Duodenal mucosa (tissue), 2 donors: ENCODE measurements around the gene CLSTN3.
A peak's percentile ranks its signal among the peaks of the same experiment; 100 is the strongest.
"Not testable (repeated sequence)": the region's sequence is repeated elsewhere in the genome, so short reads cannot be mapped to it uniquely, and the experiment has no call there.

Experiments
- H3K27ac ChIP-seq: one replicate; pipeline ENCODE4 v1.7.0; 2013; ENCODE audit warnings: low read depth, low read length
- H3K27me3 ChIP-seq, 2 donors: one replicate each; pipeline ENCODE4 v1.7.0; 2013; ENCODE audit warnings: low read length in 2 of 2, control low read depth in 1 of 2; ENCODE audit not compliant: insufficient read depth in 2 of 2, control insufficient read depth in 1 of 2
- H3K36me3 ChIP-seq, 2 donors: one replicate each; pipeline ENCODE4 v1.7.0; 2013; ENCODE audit warnings: low read length in 2 of 2, control low read depth in 1 of 2; ENCODE audit not compliant: insufficient read depth in 2 of 2, control insufficient read depth in 1 of 2
- H3K4me1 ChIP-seq, 2 donors: one replicate each; pipeline ENCODE4 v1.7.0; 2013; ENCODE audit warnings: low read length in 2 of 2, control low read depth in 1 of 2; ENCODE audit not compliant: insufficient read depth in 2 of 2, control insufficient read depth in 1 of 2
- H3K4me3 ChIP-seq, 2 donors: one replicate each; pipeline ENCODE4 v1.7.0; 2013; ENCODE audit warnings: low read length in 2 of 2, low read depth in 1 of 2
- H3K9ac ChIP-seq, 2 donors: one replicate each; pipeline ENCODE4 v1.7.0; 2013; ENCODE audit warnings: low read length in 2 of 2, low read depth in 1 of 2
- H3K9me3 ChIP-seq, 2 donors: one replicate each; pipeline ENCODE4 v1.7.0; 2013; ENCODE audit warnings: low read length in 2 of 2, control low read depth in 1 of 2; ENCODE audit not compliant: control insufficient read depth in 1 of 2

Gene CLSTN3

DNA sequence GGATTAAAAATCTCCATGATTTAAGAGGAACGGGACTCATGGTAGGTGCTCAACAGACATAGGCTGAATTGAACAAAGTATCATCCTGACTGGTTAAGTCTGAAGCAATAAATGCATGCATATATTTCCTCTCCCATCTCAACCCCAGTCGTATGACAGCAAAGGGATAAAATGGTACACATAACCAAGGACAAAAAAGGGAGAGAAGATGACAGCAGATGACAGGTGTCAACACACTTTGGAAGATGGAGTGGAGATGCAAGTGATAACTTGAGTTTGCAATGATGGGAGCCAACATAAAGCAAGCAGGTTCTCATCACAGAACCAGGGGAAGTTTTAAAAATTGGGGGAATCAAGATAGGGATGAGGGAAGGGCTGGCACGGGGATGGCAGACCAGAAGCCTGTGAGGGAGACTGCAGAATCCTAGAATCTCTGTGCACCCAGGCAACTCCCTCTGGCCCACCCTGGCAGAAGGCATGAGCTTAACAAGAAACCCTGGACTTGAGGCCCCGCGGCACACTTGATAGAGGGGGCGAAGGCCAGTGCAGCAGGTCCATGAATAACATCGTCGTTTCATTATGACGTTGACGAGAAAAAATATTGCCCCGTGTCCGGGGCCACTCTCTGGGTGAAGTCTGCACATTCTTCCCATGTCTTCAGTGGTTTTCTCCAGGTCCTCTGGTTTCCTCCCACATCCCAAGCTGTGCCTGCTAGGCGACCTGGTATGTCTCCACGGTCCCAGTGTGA is 26.2 kb upstream of the CLSTN3 start:
- Histone ChIP-seq H3K9ac (no peak overlapping the region), H3K4me1 (peaks cover 0 to 7% of the 10 kb centered on the region in 2 donors), H3K9me3 (peaks cover 0 to 2% of the 10 kb centered on the region in 2 donors), H3K27me3 (no peaks in the 10 kb centered on the region), H3K4me3 (no peak overlapping the region), H3K27ac (no peak overlapping the region), H3K36me3 (peaks cover 0 to 13% of the 10 kb centered on the region in 2 donors)

DNA sequence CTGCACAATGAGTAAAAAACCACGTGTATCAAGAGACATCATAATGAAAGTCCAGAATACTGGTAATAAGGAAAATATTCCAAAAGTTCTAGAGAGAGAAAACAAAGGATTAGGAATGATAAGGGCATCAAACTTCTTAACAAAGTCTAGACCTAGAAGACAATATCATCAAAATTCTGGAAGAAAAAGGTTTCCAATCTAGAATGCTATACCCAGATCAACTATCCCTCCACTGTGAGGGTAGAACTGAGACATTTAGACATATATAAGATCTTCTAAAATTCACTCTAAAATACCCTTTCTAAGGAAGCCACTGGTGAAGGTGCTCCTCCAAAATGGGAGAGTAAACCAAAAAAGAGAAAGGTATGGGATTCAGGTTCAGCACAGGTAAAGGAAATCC is 24.1 kb upstream of the CLSTN3 start:
- H3K4me3 ChIP-seq: no peak overlapping the region
- H3K27ac ChIP-seq: no peak overlapping the region
- peaks cover 6 to 14% of the 10 kb centered on the region in 2 donors for H3K4me1 ChIP-seq
- H3K9me3 ChIP-seq: peaks cover 0 to 2% of the 10 kb centered on the region in 2 donors
- peaks cover 0 to 7% of the 10 kb centered on the region in 2 donors for H3K36me3 ChIP-seq
- H3K27me3 ChIP-seq: no peaks in the 10 kb centered on the region
- no peak overlapping the region for H3K9ac ChIP-seq

DNA sequence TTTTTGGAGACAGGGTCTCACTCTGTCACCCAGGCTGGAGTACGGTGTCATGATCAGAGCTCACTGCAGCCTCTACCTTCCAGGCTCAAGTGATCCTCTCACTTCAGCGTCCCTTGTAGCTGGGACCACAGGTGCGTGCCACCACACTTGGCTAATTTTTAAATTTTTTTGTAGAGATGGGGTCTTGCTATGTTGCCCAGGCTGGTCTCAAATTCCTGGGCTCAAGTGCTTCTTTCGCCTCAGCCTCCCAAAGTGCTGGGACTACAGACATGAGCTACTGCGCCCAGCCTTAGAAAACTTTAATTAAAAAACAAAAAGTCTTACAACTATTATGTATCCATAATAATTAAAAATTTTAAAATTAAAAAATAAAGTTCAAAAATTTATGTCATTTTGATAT is 23.0 kb upstream of the CLSTN3 start:
- H3K9ac ChIP-seq, H3K4me3 ChIP-seq, H3K27me3 ChIP-seq, H3K36me3 ChIP-seq, H3K9me3 ChIP-seq, H3K27ac ChIP-seq: not testable (repeated sequence)
- H3K4me1 ChIP-seq: peaks cover 6 to 14% of the 10 kb centered on the region in 2 donors

DNA sequence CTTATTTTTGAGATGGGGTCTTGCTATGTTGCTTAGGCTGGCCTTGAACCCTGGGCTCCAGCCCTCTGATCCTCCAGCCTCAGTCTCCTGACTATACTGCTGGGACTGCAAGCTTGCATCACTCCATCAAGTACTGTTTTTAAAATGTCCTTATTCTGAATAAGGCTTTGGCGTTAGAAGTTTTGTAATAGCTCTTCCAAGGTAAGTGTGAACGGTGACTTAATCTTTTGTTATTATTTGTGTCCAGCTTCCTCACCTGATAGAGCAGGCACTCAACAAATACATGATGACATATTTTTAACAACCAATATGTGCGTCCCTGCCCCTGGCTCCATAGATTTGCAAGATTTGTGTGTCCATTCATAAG is 22.6 kb upstream of the CLSTN3 start:
- Histone ChIP-seq H3K4me1 (peaks cover 6 to 14% of the 10 kb centered on the region in 2 donors), H3K27ac (peak overlapping the region; percentile 81), H3K9ac (peak overlapping the region; percentile 82 to 96)

DNA sequence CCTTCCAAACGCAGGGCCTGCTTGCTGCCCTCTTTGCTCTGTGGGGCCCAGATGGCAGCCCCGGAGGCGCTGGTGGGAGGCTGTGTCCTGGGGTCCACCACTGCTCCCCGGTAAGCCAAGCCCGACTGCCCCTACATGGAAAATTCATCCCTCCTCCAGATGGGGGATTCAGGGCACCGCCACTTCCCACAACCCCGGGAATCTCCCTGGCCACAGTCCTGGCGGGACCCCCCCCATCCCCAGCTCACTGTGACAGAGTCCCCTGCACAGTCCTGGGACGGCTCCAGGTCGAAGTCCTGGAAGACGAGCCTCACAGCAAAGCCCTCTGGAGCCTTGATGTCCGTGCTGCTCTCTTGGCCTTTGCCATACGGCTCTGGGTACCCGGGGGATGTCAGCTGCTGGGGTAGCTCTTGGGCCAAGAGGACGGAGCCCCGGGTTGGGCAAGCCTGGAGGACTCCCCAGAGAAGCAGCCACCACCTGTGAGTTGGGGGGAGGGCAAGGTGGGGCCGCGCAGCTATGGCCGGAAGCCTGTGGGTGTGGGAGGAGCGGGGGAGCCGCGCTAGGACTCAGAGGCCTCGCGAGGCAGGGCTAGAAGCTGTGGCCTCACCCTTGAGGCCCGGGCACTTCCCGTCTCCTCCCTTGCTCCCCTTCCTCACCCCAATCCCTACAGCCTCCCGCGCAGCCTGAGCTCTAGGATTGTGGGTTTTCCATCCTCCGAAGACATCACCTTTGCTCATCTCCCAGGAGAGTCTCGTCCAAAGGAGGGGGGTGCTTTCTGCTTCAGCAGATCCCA is 22.0 kb upstream of the CLSTN3 start:
- peak overlapping the region; percentile 82 to 96 for H3K9ac ChIP-seq
- H3K27me3 ChIP-seq: no peaks in the 10 kb centered on the region
- H3K4me3 ChIP-seq: peak overlapping the region; percentile 85 to 97
- H3K36me3 ChIP-seq: peaks cover 0 to 3% of the 10 kb centered on the region in 2 donors
- H3K4me1 ChIP-seq: peaks cover 6 to 14% of the 10 kb centered on the region in 2 donors
- H3K9me3 ChIP-seq: peaks cover 0 to 2% of the 10 kb centered on the region in 2 donors
- H3K27ac ChIP-seq: peak overlapping the region; percentile 81

More for the DNA sequence above, 22.6 kb upstream of the CLSTN3 start:
- peak overlapping the region; percentile 85 to 97 for H3K4me3 ChIP-seq
- peaks cover 0 to 3% of the 10 kb centered on the region in 2 donors for H3K36me3 ChIP-seq
- no peaks in the 10 kb centered on the region for H3K27me3 ChIP-seq
- H3K9me3 ChIP-seq: peaks cover 0 to 2% of the 10 kb centered on the region in 2 donors

DNA sequence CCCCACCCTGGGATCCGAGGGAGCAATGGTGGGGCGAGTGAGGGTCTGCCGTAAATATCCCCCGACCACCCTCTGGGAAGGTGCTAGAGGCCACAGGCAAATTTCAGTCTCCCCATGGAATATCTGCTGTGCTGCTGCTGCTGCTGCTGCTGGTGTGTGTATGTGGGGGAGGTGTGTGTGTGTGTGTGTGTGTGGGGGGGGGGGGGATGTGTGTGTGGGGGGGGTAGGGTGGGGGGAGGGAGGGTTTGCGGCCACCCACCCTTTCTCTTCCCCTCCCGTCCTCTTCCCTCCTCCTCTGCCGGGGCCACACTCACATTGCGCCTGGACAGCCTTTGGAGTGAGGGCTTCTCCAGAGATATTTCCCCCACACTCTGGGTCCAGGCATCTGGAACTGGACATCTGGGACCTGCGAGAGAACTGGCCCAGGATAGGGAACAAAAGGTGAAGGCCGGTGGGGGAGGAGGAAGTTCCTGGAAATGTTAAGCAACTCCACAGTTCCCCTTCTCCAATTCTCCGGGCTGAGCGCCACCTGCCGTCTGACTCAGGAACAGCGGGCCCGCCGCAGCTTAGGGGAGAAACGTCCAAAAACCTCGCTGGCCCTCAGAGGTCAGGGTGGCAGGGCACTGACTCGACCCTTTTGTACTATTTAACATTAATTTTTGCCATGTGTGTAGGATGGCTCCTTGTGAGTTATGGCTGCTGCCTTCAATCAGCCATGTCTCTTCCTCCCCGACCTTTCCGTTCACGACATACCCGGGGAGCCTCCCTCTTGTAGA is 21.2 kb upstream of the CLSTN3 start, which contains the start of gene C1RL:
Gene C1RL, minus strand, starts transcription at position 419 of the 776 bp plus-strand sequence. Its CDS starts 34 bp downstream, at position 385.
- H3K36me3 ChIP-seq: peaks cover 0 to 2% of the 10 kb centered on the region in 2 donors
- H3K4me1 ChIP-seq: peaks cover 6 to 14% of the 10 kb centered on the region in 2 donors
- H3K9ac ChIP-seq: peak within 1 kb of the TSS; percentile 82 to 96
- H3K27me3 ChIP-seq: no peaks in the 10 kb centered on the region
- peak within 1 kb of the TSS; percentile 81 for H3K27ac ChIP-seq
- H3K9me3 ChIP-seq: peaks cover 0 to 2% of the 10 kb centered on the region in 2 donors
- peak within 1 kb of the TSS; percentile 85 to 97 for H3K4me3 ChIP-seq

DNA sequence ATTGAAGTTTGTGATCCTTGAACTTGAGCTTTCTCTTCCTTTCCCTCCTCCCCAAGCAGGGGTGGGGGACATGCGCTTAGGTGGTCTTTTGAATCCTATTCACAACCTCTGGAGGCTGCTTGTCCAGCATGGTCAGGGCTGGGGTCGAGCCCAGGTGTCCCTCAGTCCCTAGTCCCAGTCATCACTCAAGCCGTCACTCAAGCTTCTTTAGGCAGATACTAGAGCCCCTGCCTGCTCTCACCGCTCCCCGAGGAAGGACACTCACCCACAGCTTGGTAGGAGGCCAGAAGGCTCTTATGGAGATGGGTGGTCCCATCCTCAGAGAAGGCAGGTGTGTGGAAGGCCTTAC is 20.6 kb upstream of the CLSTN3 start:
- no peaks in the 10 kb centered on the region for H3K27me3 ChIP-seq
- no peak overlapping the region for H3K27ac ChIP-seq
- H3K9me3 ChIP-seq: peaks cover 0 to 2% of the 10 kb centered on the region in 2 donors
- H3K4me1 ChIP-seq: peaks cover 6 to 14% of the 10 kb centered on the region in 2 donors
- H3K4me3 ChIP-seq: peak overlapping the region; percentile 85 to 97
- peak overlapping the region; percentile 82 to 96 for H3K9ac ChIP-seq
- H3K36me3 ChIP-seq: peaks cover 0 to 3% of the 10 kb centered on the region in 2 donors

DNA sequence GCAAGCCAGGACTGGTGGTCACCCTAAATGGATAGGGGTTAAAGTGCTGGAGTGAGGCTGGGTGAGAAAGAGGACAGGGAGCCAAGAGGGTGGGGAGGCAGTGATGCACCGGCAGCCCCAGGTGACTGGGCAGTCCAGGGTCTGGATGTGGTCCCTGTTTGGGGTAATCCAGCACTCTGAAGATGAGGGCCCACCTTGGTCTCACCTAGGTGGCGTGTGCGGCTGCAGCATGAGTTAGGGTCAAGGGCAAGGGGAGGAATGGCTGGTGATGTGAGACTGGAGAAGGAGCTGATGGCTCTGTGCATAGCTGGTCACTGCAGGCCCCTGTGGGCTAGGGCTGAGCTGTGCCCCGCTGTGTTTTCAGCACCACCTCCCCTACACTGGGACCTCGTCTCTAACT is 19.5 kb upstream of the CLSTN3 start:
- no peak overlapping the region for H3K9ac ChIP-seq
- peaks cover 6 to 14% of the 10 kb centered on the region in 2 donors for H3K4me1 ChIP-seq
- no peak overlapping the region for H3K27ac ChIP-seq
- H3K9me3 ChIP-seq: peaks cover 0 to 2% of the 10 kb centered on the region in 2 donors
- no peaks in the 10 kb centered on the region for H3K27me3 ChIP-seq
- no peak overlapping the region for H3K4me3 ChIP-seq
- peaks cover 0 to 3% of the 10 kb centered on the region in 2 donors for H3K36me3 ChIP-seq

DNA sequence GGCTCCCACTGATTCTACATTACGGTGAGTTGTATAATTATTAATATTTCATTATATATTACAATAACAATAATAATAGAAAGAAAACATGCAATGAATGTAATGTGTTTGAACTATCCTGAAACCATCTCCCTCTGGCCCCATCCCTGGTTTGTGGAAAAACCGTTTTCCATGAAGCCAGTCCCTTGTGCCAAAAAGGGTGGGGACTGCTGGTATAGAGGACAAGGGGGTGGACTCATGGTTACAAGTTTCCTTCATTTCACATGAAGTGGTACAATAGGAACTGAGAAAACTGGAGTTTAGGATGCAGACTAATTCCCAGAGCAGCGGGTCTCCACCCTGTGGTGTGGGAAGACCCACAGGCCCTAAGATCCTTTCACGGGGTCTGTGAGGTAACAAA is 18.1 kb upstream of the CLSTN3 start:
- H3K27me3 ChIP-seq: no peaks in the 10 kb centered on the region
- H3K4me1 ChIP-seq: peaks cover 7 to 16% of the 10 kb centered on the region in 2 donors
- no peak overlapping the region for H3K9ac ChIP-seq
- peaks cover 3 to 4% of the 10 kb centered on the region in 2 donors for H3K36me3 ChIP-seq
- H3K4me3 ChIP-seq: no peak overlapping the region
- no peaks in the 10 kb centered on the region for H3K9me3 ChIP-seq
- no peak overlapping the region for H3K27ac ChIP-seq
